AML-193 (cell line): ENCODE data around the gene SCFD2.
"Not testable (repeated sequence)": the region's sequence is repeated elsewhere in the genome, so short reads cannot be mapped to it uniquely, and the experiment has no call there.

Experiments
- DNase-seq, 2 experiments: peaks; one replicate each; lab custom pipeline; 2025; lab: John Stamatoyannopoulos, UW

Gene SCFD2

GRCh38 chr4:53346392-53346791 is 19.5 kb downstream of the SCFD2 start:
- not testable (repeated sequence) for DNase-seq

GRCh38 chr4:53340145-53340544 is 25.7 kb downstream of the SCFD2 start:
- DNase-seq = not testable (repeated sequence)

- DNase-seq = not testable (repeated sequence)
Observed at GRCh38 chr4:53334916-53335315, 30.9 kb downstream of the SCFD2 start.

- DNase-seq = no peak
Observed at GRCh38 chr4:53326535-53326934, 39.3 kb downstream of the SCFD2 start.

GRCh38 chr4:53322696-53323095 is 43.2 kb downstream of the SCFD2 start:
- DNase-seq = no peak

GRCh38 chr4:53321984-53322289 is 43.9 kb downstream of the SCFD2 start:
- no peak for DNase-seq

- no peak for DNase-seq
Observed at GRCh38 chr4:53321151-53321983, 44.5 kb downstream of the SCFD2 start.

- no peak for DNase-seq
Observed at GRCh38 chr4:53315300-53315699, 50.6 kb downstream of the SCFD2 start.

- DNase-seq = no peak
Observed at GRCh38 chr4:53314252-53314651, 51.6 kb downstream of the SCFD2 start.

- no peak for DNase-seq
Observed at GRCh38 chr4:53313510-53313909, 52.4 kb downstream of the SCFD2 start.

GRCh38 chr4:53309321-53310040 is 56.4 kb downstream of the SCFD2 start:
- no peak for DNase-seq

- DNase-seq = no peak
Observed at GRCh38 chr4:53307819-53308780, 57.8 kb downstream of the SCFD2 start.

- DNase-seq = no peak
Observed at GRCh38 chr4:53307210-53307609, 58.7 kb downstream of the SCFD2 start.

GRCh38 chr4:53306729-53307128 is 59.1 kb downstream of the SCFD2 start:
- no peak for DNase-seq

GRCh38 chr4:53292209-53292608 is 73.7 kb downstream of the SCFD2 start:
- DNase-seq = not testable (repeated sequence)

GRCh38 chr4:53281438-53281837 is 84.4 kb downstream of the SCFD2 start:
- no peak for DNase-seq

- no peak for DNase-seq
Observed at GRCh38 chr4:53280846-53281245, 85.0 kb downstream of the SCFD2 start.

- no peak for DNase-seq
Observed at GRCh38 chr4:53274609-53275268, 91.1 kb downstream of the SCFD2 start.

GRCh38 chr4:53273726-53274125 is 92.1 kb downstream of the SCFD2 start:
- no peak for DNase-seq

GRCh38 chr4:53267026-53267425 is 98.8 kb downstream of the SCFD2 start:
- DNase-seq = no peak

- DNase-seq = not testable (repeated sequence)
Observed at GRCh38 chr4:53255986-53256385, 109.9 kb downstream of the SCFD2 start.

- DNase-seq = no peak
Observed at GRCh38 chr4:53240573-53240972, 125.3 kb downstream of the SCFD2 start.
